BE2C (cell line): ENCODE measurements around the gene COPG2.
"Not testable (repeated sequence)": the region's sequence is repeated elsewhere in the genome, so short reads cannot be mapped to it uniquely, and the experiment has no call there.

Experiments used
- DNase-seq: peaks from one replicate; pipeline ENCODE4 v3.0.0-alpha.2; 2020
- H3K27me3 ChIP-seq: fragments of 250-450 bp; sonication (Bioruptor Pico); 2 replicates; pipeline ENCODE4 v1.5.1; 2020; ENCODE audit warnings: mild to moderate bottlenecking
- H3K36me3 ChIP-seq: fragments of 250-450 bp; sonication (Bioruptor Pico); 2 replicates; pipeline ENCODE4 v1.5.1; 2020; ENCODE audit warnings: mild to moderate bottlenecking
- H3K4me1 ChIP-seq: fragments of 250-450 bp; sonication (Bioruptor Pico); 2 replicates; pipeline ENCODE4 v1.5.1; 2020
- H3K4me3 ChIP-seq: 2 replicates; pipeline ENCODE4 v1.5.1; 2011; ENCODE audit warnings: low read depth, low read length
- H3K9me3 ChIP-seq: fragments of 250-450 bp; sonication (Bioruptor Pico); 2 replicates; pipeline ENCODE4 v1.5.1; 2020
- CTCF ChIP-seq: IDR thresholded peaks from 2 replicates; pipeline ENCODE4 v1.5.1; 2012; ENCODE audit warnings: mild to moderate bottlenecking, low read depth, low read length

Gene COPG2

DNA sequence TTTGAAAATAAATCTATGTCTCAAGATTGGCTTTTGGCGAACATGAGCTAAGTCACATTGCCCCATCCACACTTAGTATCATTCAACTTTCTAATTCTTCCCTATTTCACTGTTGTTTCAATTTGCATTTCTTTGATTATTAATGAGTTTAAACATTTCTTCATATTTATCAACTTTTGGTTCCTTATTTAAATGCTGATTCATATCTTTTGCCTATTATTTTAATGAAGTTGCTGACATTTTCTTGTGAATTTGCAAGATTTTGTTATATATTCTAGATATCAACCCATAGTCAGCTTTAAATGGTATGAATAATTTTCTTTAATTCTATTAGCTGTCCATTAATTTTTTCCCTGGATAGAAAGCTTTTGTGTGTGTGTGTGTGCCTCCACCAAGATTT, 32.2 kb upstream of the COPG2 start:
- H3K4me3 ChIP-seq, result no peak overlapping the region
- peaks cover 8% of the 10 kb centered on the region for H3K27me3 ChIP-seq
- no peak for TF ChIP-seq CTCF
- no peaks in the 10 kb centered on the region for H3K9me3 ChIP-seq
- no peaks in the 10 kb centered on the region for H3K4me1 ChIP-seq
- DNase-seq, result no peak
- H3K36me3 ChIP-seq, result no peaks in the 10 kb centered on the region

GRCh38 chr7:130699686-130700085, 31.1 kb upstream of the COPG2 start:
- TF ChIP-seq CTCF, result no peak
- no peak for DNase-seq
- Histone ChIP-seq H3K4me1 (no peaks in the 10 kb centered on the region), H3K36me3 (no peaks in the 10 kb centered on the region), H3K27me3 (peaks cover 8% of the 10 kb centered on the region), H3K4me3 (no peak overlapping the region), H3K9me3 (no peaks in the 10 kb centered on the region)

DNA sequence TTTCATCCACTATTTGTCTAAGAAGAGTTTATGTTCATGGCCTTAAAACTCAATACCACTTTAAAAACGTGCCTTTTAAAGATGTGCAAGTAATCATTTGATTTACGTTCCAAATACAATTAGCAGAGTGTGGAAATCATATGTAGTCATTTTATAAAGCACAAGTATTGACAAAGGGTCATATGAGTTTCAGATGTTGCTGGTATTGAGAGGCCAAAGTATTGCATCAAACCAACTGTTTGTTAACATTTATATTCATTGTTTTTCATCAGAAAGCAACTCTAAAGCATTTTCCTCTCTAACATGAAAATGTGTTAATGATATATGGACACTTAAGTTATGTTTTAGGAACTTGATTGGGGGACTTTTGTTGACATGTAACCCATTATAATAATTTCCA, 29.3 kb upstream of the COPG2 start:
- no peak for DNase-seq
- H3K36me3 ChIP-seq, result no peaks in the 10 kb centered on the region

DNA sequence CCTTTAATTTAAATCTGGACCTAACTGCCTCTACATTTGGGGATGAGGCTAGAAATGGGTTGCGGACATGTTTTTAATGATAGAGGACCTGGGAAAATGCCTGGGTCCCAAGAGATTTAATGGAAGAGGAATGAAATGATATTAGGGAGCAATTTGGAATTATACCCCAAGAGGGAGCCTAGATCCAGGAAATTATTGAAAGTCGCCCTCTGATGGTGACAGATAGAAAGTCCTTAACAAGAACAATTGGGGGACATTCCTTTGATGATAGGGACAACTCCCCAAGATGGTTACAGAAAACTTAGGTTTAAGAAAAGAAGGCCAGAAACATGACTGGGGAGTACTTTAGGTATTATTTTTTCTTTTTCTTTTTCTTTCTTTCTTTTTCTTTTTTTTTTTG, 27.3 kb upstream of the COPG2 start:
- no peak for DNase-seq
- TF ChIP-seq CTCF, result peak; percentile 65
- Histone ChIP-seq H3K9me3 (no peaks in the 10 kb centered on the region), H3K27me3 (peaks cover 3% of the 10 kb centered on the region; the same call in 1 of the 2 replicates), H3K4me3 (no peak overlapping the region), H3K4me1 (no peaks in the 10 kb centered on the region), H3K36me3 (no peaks in the 10 kb centered on the region)

More for the DNA sequence above, 29.3 kb upstream of the COPG2 start:
- Histone ChIP-seq H3K4me3 (no peak overlapping the region), H3K9me3 (no peaks in the 10 kb centered on the region), H3K27me3 (peaks cover 3% of the 10 kb centered on the region; the same call in 1 of the 2 replicates), H3K4me1 (no peaks in the 10 kb centered on the region)
- TF ChIP-seq CTCF, result no peak

DNA sequence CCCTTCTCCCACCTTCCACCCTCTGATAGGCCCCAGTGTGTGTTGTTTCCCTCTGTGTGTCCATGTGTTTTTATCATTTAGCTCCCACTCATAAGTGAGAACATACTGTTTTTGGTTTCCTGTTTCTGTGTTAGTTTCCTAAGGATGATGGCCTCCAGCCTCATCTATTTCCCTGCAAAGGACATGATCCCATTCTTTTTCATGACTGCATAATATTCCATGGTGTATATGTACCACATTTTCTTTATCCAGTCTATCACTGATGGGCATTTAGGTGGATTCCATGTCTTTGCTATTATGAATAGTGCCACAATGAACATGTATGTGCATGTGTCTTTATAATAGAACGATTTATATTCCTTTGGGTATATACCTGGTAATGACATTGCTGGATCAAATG, 23.8 kb upstream of the COPG2 start:
- not testable (repeated sequence) for DNase-seq, H3K9me3 ChIP-seq, H3K4me3 ChIP-seq, H3K27me3 ChIP-seq, H3K36me3 ChIP-seq, H3K4me1 ChIP-seq

DNA sequence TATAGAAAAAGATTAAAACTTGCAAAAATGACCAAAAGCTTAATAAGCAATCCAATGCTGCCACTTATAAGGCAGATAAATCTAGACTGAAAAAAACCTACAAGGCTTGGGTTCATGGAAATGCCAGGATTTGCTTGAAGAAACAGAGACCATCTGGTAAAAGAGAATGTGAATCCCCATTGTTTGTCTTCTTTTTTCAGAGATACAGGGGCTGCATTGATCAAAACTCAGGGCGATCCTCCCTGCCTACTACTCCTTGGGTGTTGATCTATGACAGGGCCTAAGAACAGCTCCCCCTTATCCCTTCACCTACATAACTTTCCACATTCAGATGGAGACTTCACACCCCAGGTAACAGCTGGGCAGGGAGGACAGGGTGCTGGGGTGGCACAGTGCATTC, 21.1 kb upstream of the COPG2 start:
- no peak overlapping the region for H3K4me3 ChIP-seq
- no peaks in the 10 kb centered on the region for H3K36me3 ChIP-seq
- no peak for TF ChIP-seq CTCF
- no peak for DNase-seq
- no peaks in the 10 kb centered on the region for H3K9me3 ChIP-seq
- peaks cover 2% of the 10 kb centered on the region for H3K27me3 ChIP-seq
- H3K4me1 ChIP-seq, result no peaks in the 10 kb centered on the region

GRCh38 chr7:130683026-130683425, 14.5 kb upstream of the COPG2 start:
- Histone ChIP-seq H3K36me3 (no peaks in the 10 kb centered on the region), H3K9me3 (no peaks in the 10 kb centered on the region), H3K4me1 (no peaks in the 10 kb centered on the region), H3K4me3 (no peak overlapping the region), H3K27me3 (peaks cover 5% of the 10 kb centered on the region)
- no peak for TF ChIP-seq CTCF
- no peak for DNase-seq
